ENCODE data around the gene CARHSP1.

Gene CARHSP1

GRCh38 chr16:8912793-8913192 lies 44.0 kb upstream of the CARHSP1 start:
- Histone ChIP-seq H2AFZ (no peak overlapping the region), H3K9ac (no peak overlapping the region), H3K36me3 (ENCODE audit: control insufficient read depth, insufficient read depth, low read length) (no peaks in the 10 kb centered on the region), H3K27me3 (ENCODE audit: control insufficient read depth, insufficient read depth, low read length) (no peaks in the 10 kb centered on the region), H3K4me2 (ENCODE audit: low read length) (no peak overlapping the region), H3K27ac (no peak overlapping the region), H3K9me3 (ENCODE audit: control insufficient read depth, low read length) (no peaks in the 10 kb centered on the region), H3K79me2 (peaks cover 34% of the 10 kb centered on the region), H3K4me3 (ENCODE audit: low read depth, low read length) (no peak overlapping the region), H3K4me1 (no peaks in the 10 kb centered on the region)
- no peak for TF ChIP-seq CTCF (IDR thresholded peaks at IDR 0.05)

- no peaks in the 10 kb centered on the region for H3K9me3 ChIP-seq (ENCODE audit: control insufficient read depth, low read length)
- H3K4me1 ChIP-seq: no peaks in the 10 kb centered on the region
- H3K79me2 ChIP-seq: peaks cover 32% of the 10 kb centered on the region
- H2AFZ ChIP-seq: no peak overlapping the region
- no peak overlapping the region for H3K9ac ChIP-seq
- no peak overlapping the region for H3K27ac ChIP-seq
- H3K4me2 ChIP-seq (ENCODE audit: low read length): no peak overlapping the region
- H3K4me3 ChIP-seq (ENCODE audit: low read depth, low read length): no peak overlapping the region
- no peaks in the 10 kb centered on the region for H3K27me3 ChIP-seq (ENCODE audit: control insufficient read depth, insufficient read depth, low read length)
- no peak for TF ChIP-seq CTCF (IDR thresholded peaks at IDR 0.05)
- H3K36me3 ChIP-seq (ENCODE audit: control insufficient read depth, insufficient read depth, low read length): no peaks in the 10 kb centered on the region
Observed at GRCh38 chr16:8910811-8911210, 42.0 kb upstream of the CARHSP1 start.

- H3K27ac ChIP-seq: no peak overlapping the region
- H3K9me3 ChIP-seq (ENCODE audit: control insufficient read depth, low read length): no peaks in the 10 kb centered on the region
- H3K79me2 ChIP-seq: peaks cover 32% of the 10 kb centered on the region
- H3K4me1 ChIP-seq: no peaks in the 10 kb centered on the region
- TF ChIP-seq CTCF (IDR thresholded peaks at IDR 0.05): no peak
- no peak overlapping the region for H3K9ac ChIP-seq
- H3K4me2 ChIP-seq (ENCODE audit: low read length): no peak overlapping the region
- H3K36me3 ChIP-seq (ENCODE audit: control insufficient read depth, insufficient read depth, low read length): no peaks in the 10 kb centered on the region
- H3K4me3 ChIP-seq (ENCODE audit: low read depth, low read length): no peak overlapping the region
- H3K27me3 ChIP-seq (ENCODE audit: control insufficient read depth, insufficient read depth, low read length): no peaks in the 10 kb centered on the region
- no peak overlapping the region for H2AFZ ChIP-seq
Observed at GRCh38 chr16:8908810-8909468, 40.1 kb upstream of the CARHSP1 start.

GRCh38 chr16:8907096-8907495 lies 38.3 kb upstream of the CARHSP1 start:
- Histone ChIP-seq H3K27ac (no peak overlapping the region), H3K9ac (no peak overlapping the region), H3K4me2 (ENCODE audit: low read length) (no peak overlapping the region), H3K4me3 (ENCODE audit: low read depth, low read length) (no peak overlapping the region), H3K79me2 (peaks cover 22% of the 10 kb centered on the region), H3K4me1 (no peaks in the 10 kb centered on the region), H3K36me3 (ENCODE audit: control insufficient read depth, insufficient read depth, low read length) (no peaks in the 10 kb centered on the region), H3K9me3 (ENCODE audit: control insufficient read depth, low read length) (no peaks in the 10 kb centered on the region), H2AFZ (no peak overlapping the region), H3K27me3 (ENCODE audit: control insufficient read depth, insufficient read depth, low read length) (no peaks in the 10 kb centered on the region)
- TF ChIP-seq CTCF (IDR thresholded peaks at IDR 0.05): no peak
